NCI-H1417 (cell line): Measurements from ENCODE around the gene WDR82.

Source experiments
- DNase-seq, 3 experiments: peaks; one replicate each; lab custom pipeline; 2025; lab: John Stamatoyannopoulos, UW

WDR82 gene

DNA sequence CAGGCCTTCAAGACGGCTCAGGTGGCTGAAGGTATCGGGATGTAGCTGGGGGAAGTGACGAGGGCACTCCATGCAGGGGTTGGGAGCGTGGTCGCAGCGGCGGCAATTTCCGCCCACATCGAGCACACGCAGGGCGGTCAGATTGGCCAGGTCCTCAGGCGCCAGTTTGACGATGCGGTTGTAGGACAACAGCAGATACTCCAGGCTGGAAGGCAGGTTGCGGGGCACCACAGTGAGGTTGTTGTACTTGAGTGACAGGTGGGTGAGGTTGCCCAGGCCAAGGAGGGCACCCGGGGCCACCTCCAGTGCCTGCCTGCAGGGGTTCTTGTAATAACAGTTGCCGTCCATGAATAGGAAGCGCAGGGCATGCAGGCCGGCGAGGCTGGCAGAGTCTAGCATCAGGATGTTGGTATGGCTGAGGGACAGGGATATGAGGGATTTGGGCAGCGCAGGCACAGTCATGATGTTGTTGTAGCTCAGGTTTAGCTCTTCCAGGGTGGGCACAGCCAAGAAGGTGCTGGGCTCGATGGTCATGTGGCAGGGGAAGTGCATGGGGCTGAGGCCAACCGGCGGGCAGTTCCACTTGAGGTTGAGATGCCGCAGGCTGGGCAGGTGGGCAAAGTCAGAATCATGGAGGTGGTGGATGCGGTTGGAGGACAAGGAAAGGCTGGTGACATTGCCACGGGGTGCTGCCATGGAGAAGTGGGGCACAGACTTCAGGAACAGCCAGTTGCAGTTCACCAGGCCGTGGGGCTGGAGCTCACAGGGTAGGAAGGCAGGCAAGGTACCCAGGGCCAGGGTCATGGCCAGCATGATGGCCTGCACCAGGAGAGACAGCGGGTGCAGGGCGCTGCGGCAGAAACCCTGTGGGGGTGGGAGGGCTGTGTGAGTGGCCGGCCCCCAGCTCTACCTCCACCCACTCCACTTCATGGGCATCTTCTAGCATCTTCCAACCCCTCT lies 54.7 kb downstream of the WDR82 start:
- DNase-seq = no peak

DNA sequence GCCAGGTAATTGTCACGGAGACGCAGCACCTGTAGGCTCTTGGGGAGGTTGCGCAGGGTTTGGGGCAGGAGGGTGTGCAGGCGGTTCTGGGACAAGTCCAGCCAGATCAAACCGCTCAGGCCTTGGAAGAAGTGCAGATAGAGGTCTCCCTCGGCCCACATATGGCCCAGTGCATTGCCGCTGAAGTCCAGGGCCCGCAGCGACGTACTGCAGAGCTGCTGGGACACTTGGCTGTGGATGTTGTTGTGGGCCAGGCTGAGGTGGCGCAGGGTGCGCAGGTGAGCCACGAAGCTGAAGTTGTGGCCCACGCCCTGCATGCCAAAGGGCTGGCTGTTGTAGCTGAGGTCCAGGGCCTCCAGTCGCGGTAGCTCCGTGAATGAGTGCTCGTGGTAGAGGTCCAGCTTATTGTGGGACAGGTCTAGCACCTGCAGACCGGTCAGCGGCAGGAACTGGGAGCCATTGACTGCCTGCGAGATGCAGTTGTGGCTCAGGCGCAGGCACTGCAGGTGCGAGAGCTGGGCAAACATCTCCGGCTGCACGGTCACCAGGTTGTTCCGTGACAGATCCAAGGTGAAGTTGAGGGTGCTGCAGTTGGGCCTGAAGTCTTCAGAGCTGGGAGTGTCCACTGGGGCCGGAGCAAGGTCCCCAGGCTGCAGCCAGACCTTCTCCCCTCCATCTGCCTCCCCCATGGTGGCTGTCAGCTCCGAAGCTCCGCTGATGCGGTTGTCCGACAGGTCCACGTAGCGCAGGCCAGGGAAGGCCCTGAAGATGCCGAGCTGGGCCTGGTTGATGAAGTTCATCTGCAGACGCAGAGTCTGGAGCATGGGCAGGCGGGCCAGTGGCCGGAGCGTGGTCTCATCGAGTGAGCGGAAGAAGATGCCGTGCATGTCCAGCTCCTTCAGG lies 55.9 kb downstream of the WDR82 start:
- DNase-seq = no peak

GRCh38 chr3:52221563-52222318 lies 56.7 kb downstream of the WDR82 start:
- DNase-seq = no peak

- DNase-seq = no peak
Measured at GRCh38 chr3:52221141-52221562, 57.3 kb downstream of the WDR82 start.

GRCh38 chr3:52220380-52221026 lies 57.9 kb downstream of the WDR82 start:
- DNase-seq = peak; percentile 49 to 74 (median 59)

- no peak for DNase-seq
Measured at GRCh38 chr3:52218937-52219650, 59.4 kb downstream of the WDR82 start.

- DNase-seq = no peak
Measured at GRCh38 chr3:52218454-52218853, 60.0 kb downstream of the WDR82 start.

DNA sequence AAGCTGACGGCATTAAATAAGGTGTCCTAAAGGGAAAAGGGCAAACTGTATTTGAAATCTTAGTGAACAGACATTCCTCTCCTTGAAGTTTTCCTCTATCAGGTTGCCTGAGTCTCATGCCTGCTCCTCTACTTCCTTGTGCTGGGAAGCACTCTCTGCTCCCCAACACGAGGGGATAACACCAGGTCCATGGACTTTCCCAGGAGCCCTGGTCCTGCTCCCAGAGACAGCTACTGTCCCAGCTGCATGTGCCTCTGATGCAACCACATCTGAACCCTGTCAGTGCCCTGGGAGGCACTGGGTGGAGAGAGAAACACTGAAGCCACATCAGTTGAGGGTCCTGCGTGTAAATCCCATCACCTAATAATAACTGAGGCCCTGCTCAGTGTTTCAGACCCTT lies 60.4 kb downstream of the WDR82 start:
- no peak for DNase-seq

DNA sequence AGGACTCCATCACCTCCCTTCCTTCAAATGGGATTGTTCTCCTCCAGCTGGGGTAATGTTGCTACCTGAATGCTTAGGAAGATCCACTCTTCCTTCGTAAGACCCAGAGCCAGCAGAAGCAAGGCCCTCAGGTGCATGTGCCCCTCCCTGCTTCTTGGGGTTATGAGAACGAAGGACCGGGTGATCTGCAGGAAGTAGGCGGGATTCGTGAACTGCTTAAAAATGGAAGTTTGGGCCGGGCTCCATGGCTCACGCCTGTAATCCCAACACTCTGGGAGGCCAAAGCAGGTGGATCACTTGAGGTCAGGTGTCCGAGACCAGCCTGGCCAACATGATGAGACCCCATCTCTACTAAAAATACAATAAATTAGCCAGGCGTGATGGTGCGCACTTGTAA lies 61.0 kb downstream of the WDR82 start:
- no peak for DNase-seq

- DNase-seq = no peak
Measured at GRCh38 chr3:52216585-52217408, 61.7 kb downstream of the WDR82 start.

DNA sequence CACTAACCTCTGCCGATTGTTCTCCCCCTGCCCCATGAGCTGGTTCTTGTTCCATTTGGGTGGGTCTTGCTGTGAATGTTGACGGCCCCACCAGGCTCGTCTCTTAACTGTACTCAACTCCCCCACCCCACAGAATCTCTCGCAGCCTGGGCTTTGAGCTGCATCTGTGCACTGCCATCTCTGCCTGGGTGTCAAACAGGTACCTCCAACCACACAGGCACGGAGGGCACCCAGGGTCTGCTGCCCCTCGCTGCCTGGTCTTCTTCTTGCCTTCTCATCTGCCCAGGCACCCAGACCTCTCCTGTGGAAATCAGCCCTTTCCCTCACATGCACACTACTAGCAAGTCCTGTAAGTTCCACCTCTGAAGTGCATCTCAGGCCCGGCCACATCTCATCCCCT lies 63.1 kb downstream of the WDR82 start:
- DNase-seq = no peak

DNA sequence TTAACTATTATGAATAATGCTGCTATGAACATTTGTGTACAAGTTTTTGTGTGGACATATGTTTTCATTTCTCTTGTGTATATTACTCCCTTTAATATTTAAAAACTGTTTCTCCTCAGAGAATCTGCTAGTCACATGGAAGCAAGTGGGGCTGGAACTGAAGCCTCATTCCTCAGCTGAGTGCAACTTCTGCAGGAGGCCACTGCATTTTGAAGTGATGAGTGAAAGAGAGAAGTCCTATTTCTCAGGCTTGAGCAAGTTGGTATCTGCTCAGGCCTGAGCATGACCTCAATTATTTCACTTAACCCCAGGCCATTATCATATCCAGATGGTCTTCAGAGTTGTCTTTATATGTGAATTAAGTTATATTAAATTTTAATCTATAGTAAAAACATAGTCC lies 64.5 kb downstream of the WDR82 start:
- DNase-seq = no peak

DNA sequence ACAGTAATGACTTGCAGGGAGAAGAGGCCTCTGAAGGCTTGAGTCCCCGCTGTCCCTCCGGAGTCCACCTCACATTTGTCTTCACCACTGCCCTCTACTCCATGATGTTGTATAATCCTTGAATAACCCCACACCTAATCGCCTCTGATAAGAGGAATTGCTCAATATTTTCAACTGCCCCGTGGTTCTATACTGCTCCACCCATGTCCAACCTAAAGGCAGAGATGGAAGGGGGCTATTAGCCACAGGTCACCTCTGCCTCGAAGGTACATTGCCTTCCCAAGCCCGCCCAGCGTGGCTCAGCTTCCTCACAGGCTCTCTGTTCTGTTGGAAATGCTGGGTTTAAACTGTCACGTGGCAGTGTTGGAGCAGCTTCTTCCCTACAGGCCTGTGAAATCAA lies 65.4 kb downstream of the WDR82 start:
- DNase-seq = no peak

- DNase-seq = no peak
Measured at GRCh38 chr3:52211268-52211891, 67.1 kb downstream of the WDR82 start.

- no peak for DNase-seq
Measured at GRCh38 chr3:52210550-52211046, 67.9 kb downstream of the WDR82 start.

- no peak for DNase-seq
Measured at GRCh38 chr3:52210037-52210436, 68.4 kb downstream of the WDR82 start.

- no peak for DNase-seq
Measured at GRCh38 chr3:52208556-52208955, 69.9 kb downstream of the WDR82 start.

DNA sequence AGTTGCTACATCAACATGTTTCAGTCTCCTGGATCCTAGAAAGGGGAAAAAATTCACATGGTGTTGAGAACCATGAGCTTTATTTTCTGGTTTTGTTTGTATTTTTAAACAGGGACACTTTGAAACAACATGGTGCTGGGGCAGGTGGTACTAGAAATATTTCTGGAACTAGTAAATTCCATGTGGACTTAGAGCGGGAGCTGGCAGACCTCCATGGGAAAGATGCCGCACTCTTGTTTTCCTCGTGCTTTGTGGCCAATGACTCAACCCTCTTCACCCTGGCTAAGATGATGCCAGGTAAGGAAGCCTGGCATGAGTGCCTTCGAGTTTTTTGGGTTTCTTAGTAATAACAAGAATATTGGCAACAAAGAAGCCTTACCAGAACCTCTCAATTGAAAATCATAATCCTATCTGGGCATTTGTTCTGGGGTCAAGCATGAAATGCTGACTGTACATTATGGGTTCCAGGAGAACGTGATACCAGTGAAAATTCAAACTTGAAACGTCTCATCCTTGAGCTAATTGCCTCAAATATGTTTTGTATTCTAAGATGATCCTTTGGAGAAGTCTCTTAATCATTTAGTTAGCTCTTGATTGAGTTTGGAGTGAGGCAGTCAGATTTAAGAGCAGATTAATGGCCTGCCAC lies 72.6 kb downstream of the WDR82 start:
- DNase-seq = no peak
